Measurements from ENCODE around the gene BCAS1.

The BCAS1 gene

DNA sequence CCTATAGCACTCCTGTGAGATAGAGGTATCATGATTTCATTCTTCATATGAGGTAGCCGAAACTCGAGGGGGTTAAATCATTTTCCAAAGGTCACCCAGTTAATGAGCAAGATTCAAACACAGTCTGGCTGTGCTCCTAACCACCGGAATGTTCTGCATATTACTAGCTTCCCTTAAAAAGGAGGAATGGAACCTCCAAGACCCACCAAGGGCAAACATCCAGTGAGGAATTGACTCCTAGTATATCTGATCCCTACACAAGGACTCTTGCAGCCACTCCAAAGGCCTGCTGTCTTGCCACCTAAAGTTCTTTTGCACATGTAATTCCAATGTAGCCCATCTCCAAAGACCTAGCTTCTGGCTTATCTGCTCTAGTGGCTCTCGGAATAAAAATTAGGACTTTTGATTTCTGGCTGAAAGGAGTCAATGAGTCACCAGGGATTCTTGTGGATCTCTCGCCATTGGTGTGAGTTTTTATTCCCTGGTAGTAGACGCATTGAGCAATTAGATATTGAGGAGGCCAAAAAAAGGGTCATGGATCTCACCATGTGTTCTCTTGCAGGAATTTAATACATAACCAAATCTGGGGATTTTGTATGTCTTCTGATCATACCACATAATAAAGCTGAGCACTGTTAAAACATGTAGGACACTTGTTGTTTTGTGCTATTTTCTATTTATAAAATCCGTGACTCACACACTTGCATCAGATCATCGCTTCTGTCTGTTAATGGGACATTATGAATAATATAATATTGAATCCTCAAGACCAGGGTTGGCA lies 9.1 kb downstream of the BCAS1 start:
- intact Hi-C loops (cut with micrococcal nuclease), result no loop called here
- H3K4me1 Mint-ChIP-seq (ENCODE audit: low read depth), result peaks cover 13% of the 10 kb centered on the region

DNA sequence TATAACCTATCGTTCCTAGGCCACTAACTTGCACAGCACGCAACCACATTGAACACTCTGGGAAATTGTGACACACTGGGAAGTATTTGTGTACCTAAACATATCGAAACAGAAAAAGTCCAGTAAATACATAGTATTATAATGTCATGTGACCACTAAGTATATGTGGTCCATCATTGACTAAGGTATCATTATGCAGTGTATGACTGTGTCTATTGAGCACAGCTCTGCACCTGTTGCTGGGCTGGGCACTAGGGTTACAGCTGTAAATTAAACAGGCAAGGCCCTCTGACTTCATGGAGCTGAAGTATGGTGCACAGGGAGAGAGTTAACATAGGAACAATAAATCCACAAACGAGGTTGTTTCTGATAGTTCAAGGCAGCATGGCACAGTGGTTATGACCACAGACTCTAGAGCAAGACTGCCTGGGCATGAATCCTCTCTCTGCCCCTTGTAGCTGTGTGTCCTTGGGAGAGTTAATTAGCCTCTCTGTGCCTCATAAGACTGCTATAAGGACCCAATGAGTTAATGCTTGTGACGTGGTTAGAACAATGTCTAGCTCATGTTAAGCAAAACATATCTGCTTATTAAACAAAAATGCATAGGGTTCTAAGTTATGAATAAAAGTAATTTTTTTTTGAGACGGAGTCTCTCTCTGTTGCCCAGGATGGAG lies 10.6 kb downstream of the BCAS1 start:
- H3K4me1 Mint-ChIP-seq (ENCODE audit: low read depth), result peaks cover 13% of the 10 kb centered on the region
- no peaks in the 10 kb centered on the region for H3K27me3 Mint-ChIP-seq
- H3K27ac Mint-ChIP-seq, result no peak overlapping the region
- intact Hi-C loops (cut with micrococcal nuclease), result no loop called here
- no peak overlapping the region for H3K4me3 Mint-ChIP-seq
- H3K9me3 Mint-ChIP-seq, result peaks cover 6% of the 10 kb centered on the region
- H3K36me3 Mint-ChIP-seq (ENCODE audit: low read depth), result no peaks in the 10 kb centered on the region

More for the DNA sequence above, 9.1 kb downstream of the BCAS1 start:
- Mint-ChIP-seq H3K9me3 (no peaks in the 10 kb centered on the region), H3K27ac (no peak overlapping the region), H3K36me3 (ENCODE audit: low read depth) (no peaks in the 10 kb centered on the region), H3K27me3 (no peaks in the 10 kb centered on the region), H3K4me3 (no peak overlapping the region)

DNA sequence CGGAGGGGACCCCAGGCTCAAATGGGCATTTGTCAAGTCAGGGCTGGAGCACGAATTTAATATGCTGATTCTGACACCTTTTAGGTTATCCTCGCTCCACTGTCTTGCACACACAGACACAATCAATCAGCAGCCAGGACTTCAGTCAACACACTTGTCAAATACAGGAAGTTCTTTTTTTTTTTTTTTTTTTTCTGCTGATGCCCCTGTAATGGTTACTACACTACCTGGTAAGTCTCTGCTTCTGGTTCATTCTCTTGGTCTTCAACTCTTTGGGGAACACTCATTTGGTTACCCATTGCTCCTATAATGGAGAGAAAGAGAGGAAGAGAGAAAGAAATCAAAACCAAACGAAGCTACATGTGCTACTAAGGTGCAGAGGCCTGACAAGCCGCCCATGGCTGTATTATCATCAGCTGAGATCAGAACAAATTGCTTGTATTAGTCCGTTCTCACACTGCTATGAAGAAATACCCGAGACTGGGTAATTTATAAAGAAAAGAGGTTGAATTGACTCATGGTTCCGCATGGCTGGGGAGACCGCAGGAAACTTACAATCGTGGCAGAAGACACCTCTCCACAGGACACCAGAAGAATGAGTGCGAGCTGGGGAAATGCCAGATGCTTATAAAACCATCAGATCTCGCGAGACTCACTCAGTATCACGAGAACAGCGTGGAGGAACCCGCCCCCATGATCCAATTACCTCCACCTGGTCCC lies 11.8 kb downstream of the BCAS1 start:
- H3K9me3 Mint-ChIP-seq, result peaks cover 7% of the 10 kb centered on the region
- H3K4me1 Mint-ChIP-seq (ENCODE audit: low read depth), result peaks cover 13% of the 10 kb centered on the region
- H3K36me3 Mint-ChIP-seq (ENCODE audit: low read depth), result no peaks in the 10 kb centered on the region
- no peaks in the 10 kb centered on the region for H3K27me3 Mint-ChIP-seq
- peak overlapping the region; percentile 59 for H3K27ac Mint-ChIP-seq
- intact Hi-C loops (cut with micrococcal nuclease), result no loop called here
- H3K4me3 Mint-ChIP-seq, result no peak overlapping the region

DNA sequence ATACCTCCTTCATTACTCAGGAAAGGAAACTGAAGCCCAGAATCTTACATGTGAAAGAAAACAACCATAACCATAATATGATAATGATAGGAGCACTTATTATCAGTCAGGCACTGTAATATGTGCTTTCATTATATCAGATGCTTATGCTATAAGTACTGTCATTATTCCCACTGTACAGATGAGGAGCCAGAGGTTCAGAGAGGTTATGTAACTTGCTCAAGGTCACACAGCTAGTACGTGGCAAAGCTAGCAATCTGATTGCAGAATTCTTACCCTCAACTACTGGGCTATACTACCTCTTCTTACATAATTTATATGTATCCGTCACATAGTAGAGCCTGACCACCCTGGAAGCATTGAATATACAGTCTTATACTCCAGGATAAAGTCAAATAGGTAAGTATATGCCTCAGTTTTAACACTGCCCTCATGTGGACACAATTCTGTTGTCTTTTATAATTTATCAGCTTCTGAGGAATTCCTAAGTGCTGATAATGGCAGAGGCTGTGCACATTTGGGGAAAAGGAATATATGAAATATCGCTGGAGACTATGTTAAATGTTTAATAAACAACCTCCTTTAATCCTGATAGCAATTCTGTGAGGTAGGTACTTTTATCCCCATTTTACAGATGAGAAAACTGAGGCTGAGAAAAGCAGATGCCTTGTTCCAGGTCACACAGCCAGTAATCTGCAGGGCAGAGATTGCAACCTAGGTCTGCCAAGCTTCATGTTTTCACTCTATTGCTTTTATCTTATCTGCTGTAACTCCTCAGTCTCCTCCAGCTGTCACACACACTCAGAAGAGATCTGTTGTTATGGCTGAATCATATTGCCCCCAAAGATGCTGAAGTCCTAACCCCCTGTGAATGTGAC lies 13.4 kb downstream of the BCAS1 start:
- Mint-ChIP-seq H3K9me3 (peaks cover 7% of the 10 kb centered on the region), H3K27me3 (no peaks in the 10 kb centered on the region), H3K4me3 (no peak overlapping the region), H3K27ac (no peak overlapping the region), H3K36me3 (ENCODE audit: low read depth) (no peaks in the 10 kb centered on the region), H3K4me1 (ENCODE audit: low read depth) (peaks cover 13% of the 10 kb centered on the region)
- intact Hi-C loops (cut with micrococcal nuclease), result no loop called here

DNA sequence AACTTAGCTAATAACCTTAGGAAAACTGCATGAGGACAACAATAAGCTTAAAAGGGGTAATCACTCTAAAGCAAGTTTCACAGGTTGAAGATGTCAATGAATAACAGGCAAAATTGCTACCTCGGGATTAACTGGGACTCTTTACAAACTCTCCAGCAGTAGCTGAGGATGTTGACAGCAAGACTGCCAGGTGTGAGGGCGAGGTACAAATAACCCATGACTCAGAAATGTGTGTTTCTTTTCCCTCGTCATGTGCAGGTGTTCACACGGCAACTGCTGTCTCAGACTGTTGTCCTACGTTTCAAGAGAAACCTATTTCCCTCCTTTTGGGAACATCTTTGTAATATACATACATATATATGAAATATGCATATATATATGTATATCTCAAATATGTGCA lies 15.9 kb downstream of the BCAS1 start:
- Mint-ChIP-seq H3K36me3 (ENCODE audit: low read depth) (no peaks in the 10 kb centered on the region), H3K27me3 (peaks cover 3% of the 10 kb centered on the region), H3K4me1 (ENCODE audit: low read depth) (peaks cover 13% of the 10 kb centered on the region), H3K27ac (no peak overlapping the region), H3K9me3 (peaks cover 7% of the 10 kb centered on the region), H3K4me3 (no peak overlapping the region)
- intact Hi-C loops (cut with micrococcal nuclease), result no loop called here

DNA sequence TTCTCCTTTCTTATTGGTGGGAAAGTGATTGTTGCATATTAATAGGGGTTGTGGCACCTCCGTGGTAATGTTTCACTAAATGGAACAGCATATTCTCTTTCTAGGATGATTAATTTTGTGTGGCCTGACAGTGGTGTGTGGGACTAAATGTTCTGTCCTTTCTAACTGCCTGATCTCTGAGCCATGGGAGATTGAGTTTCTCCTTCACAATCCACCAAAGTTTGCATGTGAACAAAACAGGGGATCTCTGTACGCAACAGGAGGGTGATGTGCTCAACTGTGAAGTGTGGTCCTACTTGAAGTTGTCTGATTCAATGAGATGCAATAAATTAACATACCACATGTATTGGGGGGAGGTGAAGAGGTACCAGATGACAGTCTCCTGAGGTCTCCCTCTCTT lies 19.3 kb downstream of the BCAS1 start:
- Mint-ChIP-seq H3K4me1 (ENCODE audit: low read depth) (peaks cover 9% of the 10 kb centered on the region), H3K27me3 (peaks cover 3% of the 10 kb centered on the region)

DNA sequence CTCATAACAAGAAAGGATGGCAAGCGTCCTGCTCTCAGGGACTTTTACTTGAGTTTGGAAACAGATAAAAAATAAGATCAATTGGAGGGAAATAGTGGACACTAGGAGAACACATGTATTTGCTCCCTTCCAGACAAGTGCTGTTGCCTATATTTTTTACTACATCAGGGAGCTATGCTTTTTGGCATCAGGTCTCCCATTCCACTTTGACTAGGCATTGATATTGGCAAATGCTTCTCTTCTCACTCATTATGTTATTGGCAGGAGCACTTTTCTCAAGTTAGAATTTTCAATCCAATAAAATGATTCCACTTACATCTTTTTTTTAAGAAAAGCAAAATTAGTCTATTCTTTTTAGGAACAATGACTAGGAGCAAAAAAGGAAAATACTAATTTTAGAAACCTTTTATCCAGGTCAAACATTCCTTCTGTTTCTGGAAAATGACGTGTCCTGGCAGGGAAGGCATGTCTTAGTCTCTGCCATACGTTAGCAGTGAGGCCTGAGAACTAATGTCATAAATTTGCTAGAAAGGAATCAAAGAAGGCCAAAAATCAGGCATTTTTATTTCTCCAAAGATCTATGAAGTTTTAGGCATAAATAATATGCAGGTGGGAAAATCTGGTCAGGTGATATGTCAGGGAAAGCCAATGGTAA lies 21.4 kb downstream of the BCAS1 start:
- peaks cover 13% of the 10 kb centered on the region for H3K9me3 Mint-ChIP-seq
- H3K4me3 Mint-ChIP-seq, result no peak overlapping the region
- H3K36me3 Mint-ChIP-seq (ENCODE audit: low read depth), result no peaks in the 10 kb centered on the region
- H3K27ac Mint-ChIP-seq, result no peak overlapping the region
- intact Hi-C loops (cut with micrococcal nuclease), result no loop called here
- H3K4me1 Mint-ChIP-seq (ENCODE audit: low read depth), result peaks cover 12% of the 10 kb centered on the region
- H3K27me3 Mint-ChIP-seq, result peaks cover 3% of the 10 kb centered on the region

More for the DNA sequence above, 19.3 kb downstream of the BCAS1 start:
- Mint-ChIP-seq H3K27ac (no peak overlapping the region), H3K36me3 (ENCODE audit: low read depth) (no peaks in the 10 kb centered on the region), H3K4me3 (no peak overlapping the region), H3K9me3 (peaks cover 21% of the 10 kb centered on the region)
- intact Hi-C loops (cut with micrococcal nuclease), result no loop called here

DNA sequence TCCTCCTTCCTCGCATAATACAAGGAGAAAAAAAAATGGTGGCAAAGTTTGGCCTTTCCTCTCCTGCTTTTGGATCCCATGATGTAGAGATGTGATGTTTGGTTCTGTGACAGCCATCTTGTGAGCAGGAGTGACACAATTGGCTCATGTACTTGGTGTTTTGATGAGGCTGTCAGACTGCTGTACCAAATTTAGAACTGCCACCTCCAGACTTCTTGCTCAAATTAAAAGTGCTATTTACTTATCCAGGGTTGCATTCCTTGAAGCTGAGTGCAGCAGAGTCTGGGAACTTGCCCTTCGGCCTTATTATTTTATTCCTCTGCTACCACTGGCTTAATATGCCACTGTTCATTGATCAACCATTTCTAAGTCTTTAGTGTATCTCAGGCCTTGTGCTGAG lies 21.9 kb downstream of the BCAS1 start:
- H3K36me3 Mint-ChIP-seq (ENCODE audit: low read depth), result no peaks in the 10 kb centered on the region
- H3K27ac Mint-ChIP-seq, result no peak overlapping the region
- peaks cover 14% of the 10 kb centered on the region for H3K4me1 Mint-ChIP-seq (ENCODE audit: low read depth)
- intact Hi-C loops (cut with micrococcal nuclease), result no loop called here
- peaks cover 13% of the 10 kb centered on the region for H3K9me3 Mint-ChIP-seq
- peaks cover 3% of the 10 kb centered on the region for H3K27me3 Mint-ChIP-seq
- H3K4me3 Mint-ChIP-seq, result no peak overlapping the region

DNA sequence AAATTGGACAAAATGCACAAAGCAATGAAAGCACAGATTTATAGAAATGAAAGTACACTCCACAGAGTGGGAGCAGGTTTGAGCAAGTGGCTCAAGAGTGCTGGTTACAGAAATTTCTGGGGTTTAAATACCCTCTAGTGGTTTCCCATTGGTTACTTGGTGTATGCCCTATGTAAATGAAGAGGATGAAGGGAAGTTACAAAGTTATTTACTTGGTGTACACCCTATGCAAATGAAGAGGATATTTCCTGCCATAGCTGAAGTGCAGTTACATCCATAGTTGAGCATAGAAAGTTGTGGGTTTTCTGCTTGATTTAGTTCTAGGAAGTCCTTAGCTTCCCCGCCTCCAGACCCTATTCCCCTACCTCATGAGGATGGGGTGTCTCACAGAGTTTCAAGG lies 22.7 kb downstream of the BCAS1 start:
- no peak overlapping the region for H3K27ac Mint-ChIP-seq
- no peak overlapping the region for H3K4me3 Mint-ChIP-seq
- peaks cover 14% of the 10 kb centered on the region for H3K4me1 Mint-ChIP-seq (ENCODE audit: low read depth)
- H3K9me3 Mint-ChIP-seq, result peaks cover 13% of the 10 kb centered on the region
- peaks cover 3% of the 10 kb centered on the region for H3K27me3 Mint-ChIP-seq
- intact Hi-C loops (cut with micrococcal nuclease), result no loop called here
- H3K36me3 Mint-ChIP-seq (ENCODE audit: low read depth), result no peaks in the 10 kb centered on the region

DNA sequence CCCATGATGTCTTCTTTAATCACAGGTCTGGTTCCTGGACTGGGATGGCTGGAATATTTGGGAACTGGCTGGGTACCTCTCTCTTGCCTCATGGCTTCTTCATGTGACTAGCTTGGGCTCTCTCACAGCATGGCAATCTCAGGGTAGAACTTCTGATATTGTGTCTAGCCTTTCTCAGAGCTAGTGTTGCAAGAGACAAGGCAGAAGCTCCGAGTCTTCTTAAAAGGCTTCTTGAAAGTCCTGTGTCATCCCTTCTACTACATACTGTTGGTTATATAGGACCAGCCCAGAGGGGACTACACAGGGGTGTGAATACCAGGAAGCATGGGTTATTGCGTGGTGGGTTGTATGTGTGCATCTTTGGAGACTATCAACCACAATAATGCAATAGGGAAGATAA lies 23.3 kb downstream of the BCAS1 start:
- Mint-ChIP-seq H3K4me1 (ENCODE audit: low read depth) (peaks cover 14% of the 10 kb centered on the region), H3K4me3 (no peak overlapping the region), H3K27ac (no peak overlapping the region), H3K9me3 (peaks cover 13% of the 10 kb centered on the region), H3K36me3 (ENCODE audit: low read depth) (no peaks in the 10 kb centered on the region), H3K27me3 (peaks cover 3% of the 10 kb centered on the region)
- intact Hi-C loops (cut with micrococcal nuclease), result no loop called here

DNA sequence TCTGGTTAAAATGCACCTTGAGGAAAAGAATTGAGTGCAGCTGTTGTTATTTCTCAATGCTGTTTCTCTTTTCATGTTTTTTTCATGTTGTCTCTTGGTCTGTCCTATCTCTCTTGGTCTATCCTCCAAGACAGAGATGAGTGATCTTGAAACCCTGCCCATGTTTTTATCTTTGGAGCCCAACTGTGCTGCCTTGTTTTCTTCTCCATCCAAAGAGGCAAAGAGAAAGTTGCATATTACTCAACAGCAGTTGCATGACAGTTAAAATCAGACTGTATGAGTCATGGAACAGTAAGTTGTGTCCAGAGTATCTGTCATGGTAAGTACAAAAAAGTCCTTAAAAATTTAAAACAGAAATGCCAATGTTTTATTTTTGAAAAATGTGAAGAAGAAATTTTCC lies 26.2 kb downstream of the BCAS1 start:
- intact Hi-C loops (cut with micrococcal nuclease), result no loop called here
- H3K4me1 Mint-ChIP-seq (ENCODE audit: low read depth), result peaks cover 14% of the 10 kb centered on the region
- peaks cover 2% of the 10 kb centered on the region for H3K27me3 Mint-ChIP-seq
- H3K9me3 Mint-ChIP-seq, result peaks cover 13% of the 10 kb centered on the region
- no peak overlapping the region for H3K4me3 Mint-ChIP-seq
- H3K27ac Mint-ChIP-seq, result no peak overlapping the region
- no peaks in the 10 kb centered on the region for H3K36me3 Mint-ChIP-seq (ENCODE audit: low read depth)

DNA sequence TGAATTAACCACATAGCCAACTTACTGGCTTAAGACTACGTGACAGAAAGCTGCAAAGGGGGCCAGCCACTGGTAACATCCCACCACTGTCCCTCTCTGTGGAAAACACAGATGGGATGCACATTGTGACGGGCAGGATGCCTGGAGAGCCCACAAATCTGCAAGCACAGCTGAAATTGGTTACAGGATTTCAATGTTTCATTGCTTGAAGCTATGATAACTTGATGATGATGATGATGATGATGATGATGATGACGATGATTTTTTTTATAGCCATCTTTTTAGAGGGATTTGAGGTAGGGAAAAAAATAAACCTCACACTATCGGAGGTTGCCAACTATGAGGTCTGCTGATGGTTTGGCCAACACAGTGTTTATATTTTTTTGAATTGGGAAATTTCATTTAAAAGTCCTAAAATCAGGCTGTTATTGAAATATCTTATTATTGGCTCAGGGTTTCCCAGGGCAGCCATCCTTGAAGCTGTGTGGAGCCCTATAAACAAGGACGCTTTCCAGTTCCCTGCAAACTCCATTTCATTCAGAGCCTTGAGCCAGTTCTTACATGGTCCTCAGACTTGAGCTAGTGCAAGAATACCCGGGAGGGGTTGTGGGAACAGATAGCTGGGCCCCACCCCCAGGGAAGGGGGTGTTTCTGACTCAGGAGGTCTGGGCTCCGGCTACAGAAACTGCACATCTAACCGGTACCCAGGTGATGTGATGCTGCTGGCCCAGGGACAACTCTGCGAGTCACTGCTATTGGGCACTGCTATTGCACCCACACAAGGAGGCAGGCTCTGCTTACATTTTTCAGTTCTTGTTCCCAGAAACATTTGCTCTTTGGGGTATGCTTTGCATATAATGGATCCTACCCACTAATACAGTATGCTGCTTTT lies 27.1 kb downstream of the BCAS1 start:
- H3K36me3 Mint-ChIP-seq (ENCODE audit: low read depth), result no peaks in the 10 kb centered on the region
- H3K27ac Mint-ChIP-seq, result no peak overlapping the region
- H3K4me3 Mint-ChIP-seq, result no peak overlapping the region
- peaks cover 13% of the 10 kb centered on the region for H3K9me3 Mint-ChIP-seq
- peaks cover 2% of the 10 kb centered on the region for H3K27me3 Mint-ChIP-seq
- peaks cover 14% of the 10 kb centered on the region for H3K4me1 Mint-ChIP-seq (ENCODE audit: low read depth)
- intact Hi-C loops (cut with micrococcal nuclease), result no loop called here

Data from dendritic cell treated with granulocyte-macrophage colony-stimulating factor and Interleukin-4, amounts not matched to agents 40 ng/mL and 50 ng/mL, for 4 days (primary cell).